Measurements from ENCODE around the gene TMBIM6.

DNA sequence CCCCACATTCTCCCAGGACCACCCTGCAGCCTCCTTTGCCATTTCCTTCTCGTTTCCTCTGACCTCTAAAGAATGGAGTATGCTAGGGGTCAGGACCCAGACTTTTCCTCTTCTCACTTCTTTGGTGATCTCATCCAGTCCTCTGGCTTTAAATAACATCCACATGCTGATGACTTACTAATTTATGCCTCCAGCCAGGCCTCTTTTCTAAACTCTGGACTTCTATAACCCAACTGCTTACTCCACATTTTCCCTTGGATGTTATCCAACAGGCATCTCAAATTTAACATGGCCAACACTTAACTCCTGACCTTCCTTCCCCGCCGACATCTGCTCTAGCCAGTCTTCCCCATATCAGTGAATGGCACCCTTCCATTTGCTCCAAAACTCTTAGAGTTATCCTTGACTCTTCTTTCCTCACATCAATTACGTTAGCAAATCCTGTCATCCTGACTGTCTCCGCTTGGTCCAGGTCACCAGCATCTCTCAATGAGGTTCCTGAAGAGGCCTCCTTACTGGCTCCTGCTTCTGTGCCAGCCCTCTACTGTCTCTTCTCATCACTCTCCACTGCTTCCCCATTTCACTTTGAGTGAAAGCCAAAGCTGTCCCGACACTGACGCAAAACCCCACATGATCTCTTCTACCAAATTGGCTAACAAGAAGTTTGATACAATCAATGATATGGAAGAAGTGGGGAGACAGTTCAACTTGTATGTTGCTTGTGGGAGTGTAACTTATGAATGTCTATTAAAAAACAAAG is 42.7 kb downstream of the TMBIM6 start:
- TF ChIP-seq, protein P1, sequence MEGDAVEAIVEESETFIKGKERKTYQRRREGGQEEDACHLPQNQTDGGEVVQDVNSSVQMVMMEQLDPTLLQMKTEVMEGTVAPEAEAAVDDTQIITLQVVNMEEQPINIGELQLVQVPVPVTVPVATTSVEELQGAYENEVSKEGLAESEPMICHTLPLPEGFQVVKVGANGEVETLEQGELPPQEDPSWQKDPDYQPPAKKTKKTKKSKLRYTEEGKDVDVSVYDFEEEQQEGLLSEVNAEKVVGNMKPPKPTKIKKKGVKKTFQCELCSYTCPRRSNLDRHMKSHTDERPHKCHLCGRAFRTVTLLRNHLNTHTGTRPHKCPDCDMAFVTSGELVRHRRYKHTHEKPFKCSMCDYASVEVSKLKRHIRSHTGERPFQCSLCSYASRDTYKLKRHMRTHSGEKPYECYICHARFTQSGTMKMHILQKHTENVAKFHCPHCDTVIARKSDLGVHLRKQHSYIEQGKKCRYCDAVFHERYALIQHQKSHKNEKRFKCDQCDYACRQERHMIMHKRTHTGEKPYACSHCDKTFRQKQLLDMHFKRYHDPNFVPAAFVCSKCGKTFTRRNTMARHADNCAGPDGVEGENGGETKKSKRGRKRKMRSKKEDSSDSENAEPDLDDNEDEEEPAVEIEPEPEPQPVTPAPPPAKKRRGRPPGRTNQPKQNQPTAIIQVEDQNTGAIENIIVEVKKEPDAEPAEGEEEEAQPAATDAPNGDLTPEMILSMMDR (IDR thresholded peaks at IDR 0.05 in 4 of 5, conservative IDR thresholded peaks at IDR 0.05 in 1 of 5), result no peak
- TF ChIP-seq POLR2A (IDR thresholded peaks at IDR 0.05), result no peak
